ENCODE measurements around the gene PTH2R.

- TF ChIP-seq CTCF (IDR thresholded peaks at IDR 0.05) = no peak
- TF ChIP-seq POLR2AphosphoS5 (IDR thresholded peaks at IDR 0.05) = no peak
- no peak for TF ChIP-seq POLR2A (IDR thresholded peaks at IDR 0.05)
Observed at GRCh38 chr2:208437755-208438154, 31.2 kb downstream of the PTH2R start.

Data from breast epithelium (tissue), 3 donors.